GM21717 (cell line): ENCODE data around the gene RNU6-9.

Experiments
- ATAC-seq: cut with Tn5 transposase; IDR thresholded peaks from one replicate; pipeline ENCODE4 v1.9.1; 2021; ENCODE audit warnings: mild to moderate bottlenecking, moderate library complexity; ENCODE audit not compliant: unreplicated experiment

RNU6-9 gene

DNA sequence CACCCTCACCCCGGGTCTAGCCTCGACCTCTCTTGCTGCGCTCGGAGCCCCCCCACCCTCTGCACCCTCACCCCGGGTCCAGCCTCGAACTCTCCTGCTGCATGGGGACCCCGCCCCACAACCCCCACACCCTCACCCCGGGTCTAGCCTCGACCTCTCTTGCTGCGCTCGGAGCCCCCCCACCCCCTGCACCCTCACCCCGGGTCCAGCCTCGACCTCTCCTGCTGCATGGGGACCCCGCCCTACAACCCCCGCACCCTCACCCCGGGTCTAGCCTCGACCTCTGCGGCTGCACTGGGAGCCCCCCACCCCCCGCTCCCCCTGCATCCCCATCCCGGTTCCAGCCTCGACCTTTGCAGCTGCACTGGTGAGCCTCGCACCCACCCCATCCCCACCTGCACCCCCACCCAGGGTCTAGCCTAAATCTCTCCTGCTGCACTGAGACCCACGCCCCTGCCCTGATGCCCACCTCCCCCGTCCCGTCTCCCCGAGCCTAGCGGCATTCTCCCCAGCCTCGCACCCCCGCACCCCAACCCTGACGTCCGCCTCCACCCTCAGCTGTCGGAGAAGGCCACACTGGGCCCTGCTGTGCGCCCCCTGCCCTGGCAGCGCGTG lies 32.0 kb upstream of the RNU6-9 start:
- no peak for ATAC-seq

GRCh38 chr19:861756-862580 lies 31.3 kb upstream of the RNU6-9 start:
- no peak for ATAC-seq

DNA sequence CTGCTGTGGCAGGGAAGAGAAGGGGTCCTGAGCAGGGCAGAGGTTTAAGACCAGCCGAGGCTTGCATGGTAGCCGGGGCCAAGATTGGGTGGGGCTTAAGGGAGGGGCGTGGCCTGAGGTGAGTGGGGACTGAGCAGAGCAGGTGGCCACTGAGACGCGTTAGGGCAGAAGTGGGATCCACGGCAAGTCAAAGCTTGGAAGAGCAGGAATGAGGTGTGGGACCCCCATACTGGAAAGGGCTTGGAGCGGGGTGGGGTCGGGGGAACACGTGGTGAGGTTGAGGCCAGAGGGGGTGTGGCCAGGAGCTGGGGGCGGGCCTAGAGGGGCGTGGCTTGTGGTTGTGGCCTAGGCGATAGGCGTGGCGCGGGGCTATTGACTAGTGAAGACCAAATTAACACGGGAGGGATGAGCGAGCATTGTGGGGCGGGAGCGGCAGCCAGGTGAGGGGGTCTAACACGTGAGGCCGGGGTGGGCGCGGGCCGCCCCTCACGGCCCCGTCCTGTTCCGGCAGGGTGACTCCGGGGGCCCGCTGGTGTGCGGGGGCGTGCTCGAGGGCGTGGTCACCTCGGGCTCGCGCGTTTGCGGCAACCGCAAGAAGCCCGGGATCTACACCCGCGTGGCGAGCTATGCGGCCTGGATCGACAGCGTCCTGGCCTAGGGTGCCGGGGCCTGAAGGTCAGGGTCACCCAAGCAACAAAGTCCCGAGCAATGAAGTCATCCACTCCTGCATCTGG lies 30.5 kb upstream of the RNU6-9 start:
- ATAC-seq: no peak

- no peak for ATAC-seq
Observed at GRCh38 chr19:863315-863620, 30.0 kb upstream of the RNU6-9 start.

GRCh38 chr19:866769-867300 lies 26.4 kb upstream of the RNU6-9 start:
- no peak for ATAC-seq

DNA sequence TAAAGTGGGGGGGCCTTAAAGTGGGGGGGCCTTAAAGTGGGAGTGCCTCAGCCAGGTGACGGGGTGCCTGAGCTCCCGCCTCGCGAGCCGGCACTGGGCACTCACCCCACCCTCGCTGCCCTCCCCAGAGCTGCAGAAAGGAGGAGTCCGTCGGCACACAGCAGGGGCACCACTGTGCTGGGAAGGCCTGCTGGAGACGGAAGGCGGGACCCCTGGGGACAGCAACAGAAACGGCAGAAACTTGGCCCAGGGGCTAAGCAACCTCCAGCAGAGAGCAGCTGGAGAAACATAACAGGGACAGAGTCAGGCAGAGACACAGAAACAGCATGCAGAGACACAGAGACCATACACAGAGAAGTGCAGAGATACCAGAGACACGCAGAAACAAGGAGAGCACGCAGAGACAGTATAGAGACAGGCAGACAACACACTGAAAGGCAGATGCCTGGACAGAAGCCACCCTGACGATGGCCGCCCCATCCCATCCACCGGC lies 25.9 kb upstream of the RNU6-9 start:
- no peak for ATAC-seq

DNA sequence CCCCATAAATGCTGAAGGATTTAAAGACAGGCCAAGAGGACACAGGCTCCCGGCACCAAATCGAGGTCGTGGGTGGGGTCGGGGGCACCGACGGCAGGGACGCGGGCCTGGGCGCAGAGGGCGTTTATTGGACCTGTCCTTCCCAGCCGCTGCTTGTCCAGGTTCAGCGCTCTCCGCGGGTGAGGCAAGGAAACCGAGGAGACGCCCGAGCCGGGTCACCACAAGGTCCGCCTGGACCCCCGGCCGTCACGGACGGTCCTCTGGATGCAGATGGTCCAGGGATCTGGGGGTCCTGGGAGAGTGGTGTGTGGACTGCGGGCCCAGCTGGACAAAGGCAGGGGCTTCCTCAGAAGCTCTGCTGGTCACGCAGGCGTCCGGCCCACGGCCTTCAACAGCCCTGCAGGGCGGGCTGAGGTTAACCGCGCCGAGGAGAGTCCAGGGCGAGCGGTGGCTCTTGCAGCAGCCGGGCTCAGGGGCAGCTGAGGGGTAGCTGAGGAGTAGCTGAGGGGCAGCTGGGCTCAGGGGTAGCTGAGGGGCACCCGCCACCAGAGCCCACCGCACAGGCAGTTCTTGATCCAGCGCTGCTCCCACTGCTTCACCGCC lies 25.3 kb upstream of the RNU6-9 start:
- no peak for ATAC-seq

DNA sequence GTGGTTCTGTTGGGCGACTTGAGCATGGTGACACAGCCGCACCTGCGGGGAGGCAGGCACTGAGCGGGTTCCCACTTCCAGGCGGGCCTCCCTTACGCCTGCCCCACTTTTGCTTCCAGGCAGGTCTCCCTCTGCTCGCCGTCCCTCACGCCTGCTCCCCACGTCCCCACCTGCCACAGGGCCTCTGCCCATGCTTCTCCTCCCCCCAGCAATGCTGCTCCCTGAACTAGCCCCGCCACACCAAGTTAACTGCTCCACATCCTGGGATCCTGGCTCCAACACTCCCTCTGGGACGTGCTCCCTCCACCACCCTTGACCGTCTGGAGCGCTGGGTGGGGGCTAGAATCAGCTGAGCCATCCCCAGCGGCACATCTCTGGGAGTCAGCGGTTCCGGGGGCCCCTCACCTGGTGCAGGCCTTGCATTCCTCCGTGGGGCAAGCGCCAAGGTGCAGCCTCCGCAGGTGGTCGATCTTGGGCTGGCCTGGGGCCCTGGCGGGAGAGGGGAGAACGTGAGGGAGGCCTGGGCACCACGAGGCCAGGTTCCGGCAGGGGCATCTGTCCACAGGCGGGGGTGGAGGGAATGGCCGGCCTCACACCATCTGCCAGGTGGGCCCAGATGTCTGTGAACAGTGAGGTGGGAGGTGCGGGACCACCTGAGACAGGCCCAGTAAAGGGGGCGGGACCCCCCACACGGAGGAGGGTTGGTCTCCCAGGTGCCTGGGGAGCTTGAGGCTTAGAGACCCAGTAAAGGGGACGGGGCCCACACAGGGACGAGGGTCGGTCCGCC lies 24.6 kb upstream of the RNU6-9 start:
- no peak for ATAC-seq

DNA sequence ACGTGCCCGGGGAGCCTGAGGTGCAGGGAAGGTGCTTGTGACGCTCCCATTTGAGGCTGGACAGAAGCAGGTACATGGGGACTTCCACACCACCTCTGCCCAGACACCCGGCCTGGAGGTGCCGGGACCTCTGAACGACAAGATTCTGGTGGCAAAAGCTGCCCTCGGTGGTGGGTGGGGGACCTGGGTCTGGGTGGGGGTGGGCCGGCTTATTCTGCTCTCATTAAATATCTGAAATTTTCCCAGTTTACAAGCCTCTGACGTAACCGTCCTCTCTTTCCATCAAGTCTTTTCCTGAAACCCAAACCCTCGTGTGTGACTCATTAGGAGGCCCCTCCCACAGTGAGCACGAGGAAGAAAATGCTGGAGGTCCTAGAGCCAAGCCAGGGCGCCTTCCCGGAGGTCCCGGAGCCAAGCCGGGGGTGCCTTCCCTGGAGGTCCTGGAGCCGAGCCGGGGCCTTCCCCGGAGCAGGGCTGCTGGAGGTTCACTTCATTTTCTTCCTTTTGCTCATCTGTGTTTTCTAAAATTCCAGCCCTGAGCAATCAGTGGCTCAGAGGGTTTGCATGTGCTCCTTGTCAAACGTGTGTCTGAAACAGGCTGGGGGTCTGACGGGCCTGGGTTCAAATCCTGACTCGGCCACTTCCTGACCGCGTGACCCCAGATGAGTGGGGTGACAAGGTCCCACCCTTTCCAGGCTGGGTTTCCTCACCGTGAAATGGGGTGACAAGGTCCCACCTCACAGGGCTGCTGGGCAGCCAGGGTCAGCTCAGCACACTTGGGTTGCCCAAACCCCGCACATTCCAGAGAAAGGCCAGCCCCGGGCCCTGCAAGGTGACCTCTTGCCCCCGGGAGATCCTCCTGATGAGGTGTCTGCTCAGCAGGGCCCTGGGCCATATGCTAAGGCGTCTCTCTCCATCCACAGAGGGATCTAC lies 23.8 kb upstream of the RNU6-9 start:
- ATAC-seq: no peak

DNA sequence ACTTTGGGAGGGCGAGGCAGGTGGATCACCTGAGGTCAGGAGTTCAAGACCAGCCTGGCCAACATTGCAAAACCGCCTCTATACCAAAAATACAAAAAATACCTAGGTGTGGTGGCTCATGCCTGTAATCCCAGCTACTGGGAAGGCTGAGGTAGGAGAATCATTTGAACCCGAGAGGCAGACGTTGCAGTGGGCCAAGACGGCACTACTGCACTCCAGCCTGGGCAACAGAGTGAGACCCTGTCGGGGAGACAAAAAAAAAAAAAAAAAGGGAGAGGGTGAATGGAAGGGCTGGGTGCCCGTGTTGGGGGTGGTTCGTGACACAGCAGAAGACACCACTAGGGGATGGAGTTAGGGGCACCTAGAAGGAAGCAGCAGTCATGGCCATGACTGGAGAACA lies 23.0 kb upstream of the RNU6-9 start:
- ATAC-seq: no peak

DNA sequence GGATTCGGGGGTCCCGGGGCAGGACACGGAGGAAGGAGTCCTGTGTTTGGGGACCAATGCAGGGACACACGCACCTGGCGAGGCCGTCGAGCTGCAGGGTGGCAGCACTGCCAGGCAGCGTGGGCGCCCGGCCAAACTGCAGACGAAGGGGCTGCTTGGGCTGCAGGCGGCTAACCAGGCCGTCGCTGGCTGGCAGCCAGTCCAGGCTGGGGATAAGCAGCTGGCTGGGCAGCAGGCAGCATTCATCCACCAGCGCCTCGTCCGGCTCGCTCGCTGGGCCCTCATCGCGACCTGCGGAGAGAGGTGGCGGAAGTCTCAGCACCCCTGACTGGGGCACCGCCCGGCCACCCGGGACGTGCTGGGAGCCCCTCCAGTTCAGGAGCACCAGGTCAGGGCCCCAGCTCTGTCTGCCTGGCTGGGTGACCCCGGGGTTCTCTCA lies 22.3 kb upstream of the RNU6-9 start:
- no peak for ATAC-seq

DNA sequence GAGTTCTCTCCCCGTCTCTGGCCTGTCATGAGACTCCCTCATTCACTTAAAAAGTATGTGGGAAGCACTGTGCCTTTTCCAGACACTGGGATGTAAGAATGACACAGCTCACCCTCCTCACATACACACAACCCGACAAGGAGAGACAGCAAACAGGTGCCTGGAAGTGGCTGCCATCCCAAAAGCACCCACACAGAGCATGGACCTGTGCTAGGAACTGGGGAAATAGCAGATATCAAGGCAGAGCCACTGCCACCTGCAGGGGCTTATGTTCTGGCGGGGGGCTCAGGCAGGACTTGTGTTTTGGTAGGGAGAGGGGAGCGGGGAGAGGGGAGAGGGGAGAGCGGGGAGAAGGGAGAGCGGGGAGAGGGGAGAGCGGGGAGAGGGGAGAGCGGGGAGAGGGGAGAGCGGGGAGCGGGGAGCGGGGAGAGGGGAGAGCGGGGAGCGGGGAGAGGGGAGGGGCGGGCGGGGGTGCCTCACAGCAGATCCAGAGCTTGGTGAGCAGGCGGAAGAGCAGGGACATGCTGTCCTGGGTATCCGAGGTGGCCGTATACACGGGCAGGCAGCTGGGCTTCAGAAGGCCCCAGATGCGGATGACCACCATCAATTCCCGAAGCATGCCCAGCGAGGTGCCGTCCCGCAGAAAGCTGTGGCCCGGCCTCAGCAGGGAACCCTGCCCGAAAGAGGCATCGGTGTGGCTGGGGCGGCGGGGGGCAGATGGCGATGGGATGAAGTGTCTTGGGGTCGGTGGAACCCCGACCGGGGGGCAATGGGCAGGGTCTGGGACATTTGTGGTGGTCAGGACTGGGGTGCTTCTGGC lies 21.6 kb upstream of the RNU6-9 start:
- no peak for ATAC-seq

DNA sequence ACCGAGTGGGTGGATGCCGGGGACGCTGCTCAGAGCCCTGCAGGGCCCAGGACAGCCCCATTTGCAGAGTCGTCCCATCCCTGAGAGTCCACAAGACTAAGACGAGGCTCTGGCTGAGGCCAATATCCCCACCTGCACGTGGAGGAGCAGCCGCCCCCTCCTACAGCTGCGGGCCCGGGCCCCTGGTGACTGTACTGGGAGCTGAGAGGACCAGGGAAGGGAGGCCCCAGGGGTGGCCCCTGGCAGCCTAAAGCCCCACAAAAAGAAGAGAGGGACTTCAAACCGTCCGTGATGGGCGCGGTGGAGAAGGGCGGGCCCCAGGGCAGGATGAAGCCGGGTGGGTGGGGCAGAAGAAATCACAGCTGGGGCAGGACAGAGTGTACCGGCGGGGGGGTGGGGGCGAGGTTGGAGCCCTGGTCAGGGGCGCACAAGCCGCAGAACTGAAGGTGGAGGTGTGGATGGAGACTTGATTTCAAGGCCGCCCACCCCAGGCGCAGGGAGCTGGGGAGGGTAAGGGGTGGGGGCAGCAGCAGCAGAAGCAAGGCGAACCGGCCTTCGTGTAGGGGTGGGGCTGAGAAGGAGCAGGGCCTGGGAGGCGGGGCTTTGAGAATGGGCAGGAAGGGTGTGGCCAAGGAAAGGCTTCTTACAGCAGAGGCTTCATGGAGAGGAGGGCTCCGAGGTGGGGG lies 20.9 kb upstream of the RNU6-9 start:
- no peak for ATAC-seq

GRCh38 chr19:873084-873483 lies 20.2 kb upstream of the RNU6-9 start:
- ATAC-seq: no peak

DNA sequence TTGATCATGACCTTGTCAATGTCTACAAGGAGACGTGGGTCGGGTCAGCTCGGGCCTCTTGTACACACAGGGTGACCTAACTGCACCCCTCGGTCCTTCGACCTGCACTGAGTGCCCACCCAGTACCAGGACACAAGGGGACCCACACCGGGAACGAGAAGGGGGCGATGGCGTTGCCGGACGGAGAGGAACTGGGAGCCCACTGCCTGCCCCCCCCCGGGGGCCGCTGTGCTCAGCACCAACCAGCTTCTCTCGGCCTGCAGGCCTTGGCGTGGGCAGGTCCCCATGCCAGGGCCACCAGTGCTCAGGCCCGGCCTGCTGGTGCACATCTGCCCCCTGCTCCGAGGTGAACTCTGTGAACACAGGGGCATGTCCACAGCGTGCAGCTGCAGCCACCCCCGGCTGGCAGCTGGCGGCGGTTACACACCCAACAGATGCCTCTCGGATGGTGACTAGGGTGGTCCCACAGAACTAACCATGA lies 19.7 kb upstream of the RNU6-9 start:
- ATAC-seq: no peak

DNA sequence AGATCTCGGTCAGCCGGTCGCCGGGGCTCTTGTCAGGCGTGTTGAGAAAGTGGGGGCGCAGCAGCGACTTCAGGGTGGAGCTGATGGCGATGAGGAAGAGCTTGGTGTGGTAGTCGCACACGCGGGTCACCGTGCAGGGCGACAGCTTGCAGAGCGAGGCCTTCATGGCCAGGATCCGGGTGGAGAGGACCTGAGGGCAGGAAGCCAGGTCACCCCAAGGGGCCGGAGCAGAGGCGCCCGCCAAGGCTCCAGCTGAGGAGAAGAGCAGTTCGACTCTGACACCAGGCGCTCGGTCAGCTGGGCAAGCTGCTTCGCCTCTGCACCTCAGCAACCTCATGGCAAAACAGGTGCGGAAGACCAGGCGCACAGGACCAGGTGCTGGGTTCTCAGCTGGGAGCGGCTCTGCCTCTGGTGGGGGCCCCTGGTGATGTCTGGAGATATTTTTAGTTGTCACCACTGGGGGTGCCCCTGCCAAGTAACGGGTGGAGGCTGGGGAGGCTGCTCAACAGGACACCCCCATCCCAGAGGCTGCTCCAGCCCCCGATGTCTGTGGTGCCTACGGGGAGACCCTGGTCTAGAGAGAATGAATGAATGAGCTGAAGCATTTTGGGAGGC lies 17.9 kb upstream of the RNU6-9 start:
- no peak for ATAC-seq

- no peak for ATAC-seq
Observed at GRCh38 chr19:876089-876488, 17.2 kb upstream of the RNU6-9 start.
